ENCODE measurements around the gene MYO1F.
"Not testable (repeated sequence)": the region's sequence is repeated elsewhere in the genome, so short reads cannot be mapped to it uniquely, and the experiment has no call there.

Gene MYO1F

DNA sequence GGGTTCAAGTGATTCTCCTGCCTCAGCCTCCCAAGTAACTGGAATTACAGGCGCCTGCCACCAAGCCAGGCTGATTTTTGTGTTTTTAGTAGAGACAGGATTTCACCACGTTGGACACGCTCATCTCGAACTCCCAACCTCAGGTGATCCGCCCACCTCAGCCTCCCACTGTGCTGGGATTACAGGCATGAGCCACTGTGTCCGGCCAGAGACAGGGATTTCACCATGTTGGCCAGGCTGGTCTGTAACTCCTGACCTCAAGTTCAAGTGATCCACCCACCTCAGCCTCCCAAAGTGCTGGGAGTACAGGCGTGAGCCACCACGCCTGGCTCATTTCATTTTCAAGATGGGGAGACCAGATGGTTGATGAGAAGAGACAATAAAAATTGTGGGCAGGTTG is 12.4 kb downstream of the MYO1F start:
- not testable (repeated sequence) for DNase-seq (ENCODE audit: low read depth, low spot score)

DNA sequence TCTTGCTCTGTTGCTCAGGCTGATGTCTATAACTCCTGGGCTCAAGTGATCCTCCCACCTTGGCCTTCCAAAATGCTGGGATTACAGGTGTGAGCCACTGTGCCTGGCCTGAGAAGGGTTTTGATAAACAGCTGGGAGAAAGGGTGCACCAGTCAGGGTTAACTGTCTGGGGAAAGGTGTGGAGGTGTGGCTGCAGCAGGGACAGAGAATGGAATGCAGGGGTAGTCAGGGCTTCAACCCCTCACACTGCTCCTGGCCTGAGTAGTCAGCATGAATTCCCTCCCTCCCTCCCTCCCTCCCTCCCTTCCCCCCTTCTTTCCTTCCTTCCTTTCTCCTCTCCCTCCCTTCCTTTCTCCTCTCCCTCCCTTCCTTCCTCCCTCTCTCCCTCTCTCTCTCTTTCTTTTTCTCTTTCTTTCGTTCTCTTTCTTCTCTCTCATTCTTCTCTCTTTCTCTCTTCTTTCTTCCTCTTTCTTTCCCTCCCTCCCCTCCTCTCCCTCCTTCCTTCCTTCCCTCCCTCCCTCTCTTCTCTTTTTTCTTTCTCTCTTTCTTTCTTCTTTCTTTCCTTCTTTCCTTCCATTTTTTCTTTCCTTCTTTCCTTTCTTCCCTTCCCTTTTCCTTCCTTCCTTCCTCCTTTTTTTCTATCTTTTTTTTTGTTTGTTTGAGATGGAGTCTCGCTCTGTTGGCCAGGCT is 16.0 kb downstream of the MYO1F start:
- DNase-seq (ENCODE audit: low read depth, low spot score) = no peak

DNA sequence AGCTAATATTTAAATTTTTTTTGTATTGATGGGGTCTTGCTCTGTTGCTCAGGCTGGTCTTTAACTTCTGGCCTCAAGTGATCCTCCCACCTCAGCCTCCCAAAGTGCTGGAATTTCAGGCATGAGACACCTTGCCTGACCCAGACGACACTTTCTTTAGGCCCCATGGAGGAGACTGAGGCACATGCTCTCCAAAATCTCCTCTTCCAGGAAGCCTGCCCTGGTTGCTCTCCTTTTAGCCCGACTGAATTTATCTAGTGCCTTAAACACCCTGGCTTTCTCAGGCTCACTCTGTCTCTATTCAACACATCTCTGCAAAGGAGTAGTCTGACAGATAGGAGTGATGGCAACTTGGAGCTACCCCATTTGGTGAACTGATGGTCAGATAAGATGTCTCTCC is 18.9 kb downstream of the MYO1F start:
- DNase-seq (ENCODE audit: low read depth, low spot score) = no peak

DNA sequence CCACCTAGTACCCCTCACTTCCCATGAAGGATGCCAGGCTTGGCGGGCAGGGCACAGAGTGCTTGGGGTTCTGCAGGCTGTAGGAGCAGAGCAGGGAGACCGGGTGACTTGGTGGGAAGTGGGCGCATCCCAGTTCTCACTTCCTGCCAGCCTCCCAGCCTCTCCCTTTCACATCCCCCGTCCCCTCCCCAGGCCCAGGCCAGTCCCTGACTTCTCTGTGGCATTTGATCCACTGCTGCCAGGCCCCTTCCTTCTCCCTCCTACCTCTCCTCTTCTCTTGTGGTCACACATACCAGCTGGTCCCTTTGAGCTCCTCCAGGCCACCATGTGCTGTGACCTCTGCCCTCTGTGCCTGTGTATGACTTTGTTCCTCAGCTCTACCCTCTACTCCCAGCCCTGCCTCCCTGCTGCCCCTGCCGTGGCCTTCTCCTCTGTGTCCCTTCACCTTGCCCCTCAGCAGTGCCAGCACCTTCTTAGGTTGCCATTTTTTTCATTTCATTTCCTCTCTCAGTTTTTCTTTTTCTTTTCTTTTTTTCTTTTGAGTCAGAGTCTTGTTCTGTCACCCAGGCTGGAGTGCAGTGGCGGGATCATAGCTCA is 19.5 kb downstream of the MYO1F start:
- no peak for DNase-seq (ENCODE audit: low read depth, low spot score)

DNA sequence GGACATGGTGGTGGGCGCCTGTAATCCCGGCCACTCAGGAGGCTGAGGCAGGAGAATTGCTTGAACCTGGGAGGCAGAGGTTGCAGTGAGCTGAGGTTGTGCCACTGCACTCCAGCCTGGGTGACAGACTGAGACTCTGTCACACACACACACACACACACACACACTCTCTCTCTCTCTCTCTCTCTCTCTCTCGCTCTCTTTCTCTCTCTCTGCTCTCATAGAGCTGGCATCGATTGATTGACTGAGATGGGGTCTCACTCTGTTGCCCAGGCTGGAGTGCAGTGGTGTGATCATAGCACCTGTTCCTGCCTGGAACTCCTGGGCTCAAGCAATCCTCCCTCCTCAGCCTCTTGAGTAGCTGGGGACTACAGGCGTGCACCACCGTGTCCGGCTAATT is 23.5 kb downstream of the MYO1F start:
- DNase-seq (ENCODE audit: low read depth, low spot score) = not testable (repeated sequence)

DNA sequence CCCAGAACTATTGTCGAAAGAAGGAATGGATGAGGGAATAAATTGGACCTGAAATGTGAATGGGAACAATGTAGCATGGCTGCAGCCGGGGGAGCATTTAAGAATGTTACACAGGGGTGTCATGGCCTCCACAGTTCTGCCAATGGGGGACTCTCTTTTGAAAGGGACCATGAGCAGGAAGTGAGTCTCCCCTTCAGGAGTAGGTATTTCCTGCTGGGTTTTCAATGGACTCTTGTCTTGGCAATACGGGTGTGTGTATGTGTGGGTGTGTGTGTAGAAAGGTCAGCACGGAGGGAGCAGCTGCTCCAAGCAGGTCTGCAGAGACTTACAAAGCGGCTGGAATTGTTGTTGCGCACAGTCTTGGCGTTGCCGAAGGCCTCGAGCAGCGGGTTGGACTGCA is 24.4 kb downstream of the MYO1F start:
- DNase-seq (ENCODE audit: low read depth, low spot score) = no peak

DNA sequence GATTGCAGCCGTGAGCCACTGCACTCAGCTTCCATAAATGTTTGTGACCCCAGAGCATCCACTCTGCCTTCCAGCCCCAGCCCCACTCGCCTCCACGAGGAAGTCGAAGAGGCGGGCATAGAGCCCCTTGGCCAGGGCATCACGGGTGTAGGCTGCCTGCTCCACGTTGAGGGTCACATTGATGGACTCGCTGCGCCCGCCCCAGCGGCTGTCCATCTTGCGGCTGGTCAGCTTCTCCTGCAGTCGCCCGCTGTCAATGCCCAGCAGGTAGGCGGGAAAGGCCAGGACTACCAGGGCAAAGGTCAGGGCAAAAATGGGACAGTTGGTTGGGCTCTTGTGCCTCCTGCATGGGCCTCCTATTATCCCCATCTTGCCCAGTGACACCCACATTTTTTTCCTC is 27.2 kb downstream of the MYO1F start:
- DNase-seq (ENCODE audit: low read depth, low spot score) = no peak

DNA sequence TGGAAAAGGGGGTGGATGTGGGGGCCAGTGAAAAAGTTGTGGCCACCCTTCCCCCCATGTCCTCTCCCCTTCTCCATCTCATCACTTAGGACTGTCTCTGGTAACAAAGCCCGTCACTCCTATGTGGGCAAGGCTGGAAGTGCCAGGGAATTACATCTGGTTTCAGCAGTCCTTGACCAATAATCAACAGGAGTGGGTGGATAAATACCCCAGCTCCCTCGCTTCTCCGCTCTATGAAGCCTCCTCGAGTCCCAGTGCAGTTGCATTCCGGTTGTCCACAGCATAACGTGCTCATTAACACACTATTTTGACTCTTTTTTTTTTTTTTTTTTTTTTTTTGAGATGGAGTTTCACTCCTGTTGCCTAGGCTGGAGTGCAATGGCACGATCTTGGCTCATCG is 31.5 kb downstream of the MYO1F start:
- DNase-seq (ENCODE audit: low read depth, low spot score) = no peak

DNA sequence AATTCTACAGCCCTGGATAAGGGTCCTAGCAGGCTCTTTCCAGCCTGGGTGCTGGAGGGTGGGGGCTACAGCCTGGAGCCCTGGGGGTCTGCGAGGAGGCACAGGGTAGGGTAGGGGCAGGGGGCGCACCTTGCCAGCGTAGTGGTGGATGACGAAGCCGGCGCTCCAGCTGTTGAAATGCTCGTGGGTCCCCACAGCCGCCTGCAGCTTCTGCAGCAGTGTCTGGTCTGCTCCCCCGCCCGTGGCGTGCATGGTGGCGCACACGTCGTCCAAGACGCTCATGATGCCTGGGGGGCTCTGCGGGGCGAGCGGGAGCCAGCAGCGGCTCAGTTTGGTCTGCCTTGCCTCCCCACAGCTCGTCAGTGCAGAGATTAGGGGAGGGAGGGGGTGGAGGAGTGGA is 33.1 kb downstream of the MYO1F start:
- DNase-seq (ENCODE audit: low read depth, low spot score) = no peak

DNA sequence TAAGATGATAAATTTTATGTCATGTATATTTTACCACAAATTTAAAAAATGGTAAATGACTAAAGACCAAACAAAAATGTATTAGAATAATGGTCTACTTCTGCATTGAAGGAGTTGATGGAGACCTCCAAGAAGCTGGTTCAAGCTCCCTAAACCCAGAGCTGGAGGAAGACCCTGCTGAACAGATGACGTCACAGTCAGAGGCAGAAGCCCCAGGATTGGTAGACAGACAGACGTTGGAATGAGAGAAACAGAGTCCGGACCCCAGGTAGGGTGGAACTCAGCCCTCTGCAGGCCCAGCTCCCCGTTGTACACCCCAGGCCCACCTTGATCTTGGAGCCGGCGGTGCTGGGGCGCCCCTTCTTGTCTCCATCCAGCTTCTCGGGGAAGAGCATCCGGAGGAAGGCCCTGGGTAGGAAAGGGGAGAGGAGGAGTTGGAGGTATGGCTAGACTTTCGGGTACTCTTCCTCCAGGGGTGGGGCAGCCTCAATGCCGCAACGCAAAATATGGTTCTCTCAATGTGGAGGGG is 37.6 kb downstream of the MYO1F start:
- DNase-seq (ENCODE audit: low read depth, low spot score) = no peak

DNA sequence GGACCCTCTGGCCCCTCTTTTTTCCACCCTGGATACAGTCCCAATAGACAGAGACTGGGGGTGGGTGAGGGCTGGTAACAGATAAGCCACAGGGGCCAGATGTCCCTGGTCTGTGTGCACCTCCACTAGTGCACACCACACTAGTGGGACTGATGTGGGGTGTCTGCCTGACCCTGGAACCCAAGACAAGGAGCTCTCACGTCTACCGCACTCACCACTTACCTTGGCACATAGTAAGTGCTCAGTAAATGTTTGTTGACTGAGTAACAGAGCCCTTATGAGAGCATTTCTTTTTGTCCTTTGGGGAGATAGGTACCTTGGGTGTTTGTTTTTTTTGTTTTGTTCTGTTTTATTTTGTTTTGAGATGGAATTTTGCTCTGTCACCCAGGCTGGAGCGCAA is 40.1 kb downstream of the MYO1F start:
- no peak for DNase-seq (ENCODE audit: low read depth, low spot score)

DNA sequence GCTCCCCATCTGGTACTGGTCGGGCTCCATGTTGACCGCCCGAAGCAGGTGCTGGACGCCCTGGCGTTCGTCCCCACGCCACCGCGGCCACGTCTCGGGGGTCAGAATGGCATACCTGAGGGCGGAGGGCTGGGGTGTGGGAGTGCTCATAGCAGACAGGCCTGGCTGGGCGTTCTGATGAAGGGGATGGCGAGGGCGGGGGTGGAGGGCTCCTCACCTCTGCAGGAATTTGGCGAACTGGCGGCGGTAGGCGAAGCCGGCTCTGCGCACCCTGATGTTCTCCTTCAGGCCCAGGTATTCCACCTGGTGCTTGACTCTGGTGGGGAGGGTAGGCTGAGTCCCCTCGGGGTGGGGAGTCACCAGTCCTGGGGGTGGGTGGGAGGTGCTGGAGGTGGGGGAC is 41.0 kb downstream of the MYO1F start:
- no peak for DNase-seq (ENCODE audit: low read depth, low spot score)

DNA sequence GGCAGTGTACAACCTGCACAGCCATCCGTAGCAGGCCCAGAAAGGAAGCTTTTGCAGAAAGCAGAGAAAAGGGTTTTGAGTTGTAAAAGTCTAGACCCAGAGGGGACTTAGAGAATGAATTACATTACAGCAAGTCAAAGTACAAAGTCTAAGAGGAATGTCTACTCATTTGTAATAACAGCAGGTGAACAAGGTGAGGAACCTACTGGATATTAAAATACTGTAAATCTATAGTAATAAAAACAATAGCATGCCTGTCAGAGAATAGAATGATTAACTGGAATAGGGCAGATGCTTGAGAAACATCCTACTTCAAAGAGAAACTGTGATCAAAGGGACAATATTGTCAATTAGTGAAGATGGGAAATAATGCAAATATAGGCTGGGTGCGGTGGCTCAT is 45.0 kb downstream of the MYO1F start:
- no peak for DNase-seq (ENCODE audit: low read depth, low spot score)

DNA sequence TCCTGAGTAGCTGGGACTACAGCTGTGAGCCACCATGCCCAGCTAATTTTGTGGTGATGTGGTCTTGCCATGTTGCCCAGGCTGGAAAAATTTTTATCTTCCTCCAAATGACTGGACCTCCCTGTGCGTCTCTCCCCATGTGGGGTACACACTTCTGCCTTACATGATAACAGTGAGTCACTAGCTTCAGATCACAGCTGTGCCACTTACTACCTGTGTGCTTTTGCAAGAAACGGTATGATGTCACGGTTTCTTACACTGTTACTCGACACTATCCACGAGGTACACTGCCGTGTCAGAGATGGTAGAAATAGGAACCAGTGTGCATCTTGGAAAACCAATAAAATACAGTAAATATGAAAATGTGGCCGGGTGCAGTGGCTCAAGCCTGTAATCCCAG is 45.8 kb downstream of the MYO1F start:
- DNase-seq (ENCODE audit: low read depth, low spot score) = no peak

DNA sequence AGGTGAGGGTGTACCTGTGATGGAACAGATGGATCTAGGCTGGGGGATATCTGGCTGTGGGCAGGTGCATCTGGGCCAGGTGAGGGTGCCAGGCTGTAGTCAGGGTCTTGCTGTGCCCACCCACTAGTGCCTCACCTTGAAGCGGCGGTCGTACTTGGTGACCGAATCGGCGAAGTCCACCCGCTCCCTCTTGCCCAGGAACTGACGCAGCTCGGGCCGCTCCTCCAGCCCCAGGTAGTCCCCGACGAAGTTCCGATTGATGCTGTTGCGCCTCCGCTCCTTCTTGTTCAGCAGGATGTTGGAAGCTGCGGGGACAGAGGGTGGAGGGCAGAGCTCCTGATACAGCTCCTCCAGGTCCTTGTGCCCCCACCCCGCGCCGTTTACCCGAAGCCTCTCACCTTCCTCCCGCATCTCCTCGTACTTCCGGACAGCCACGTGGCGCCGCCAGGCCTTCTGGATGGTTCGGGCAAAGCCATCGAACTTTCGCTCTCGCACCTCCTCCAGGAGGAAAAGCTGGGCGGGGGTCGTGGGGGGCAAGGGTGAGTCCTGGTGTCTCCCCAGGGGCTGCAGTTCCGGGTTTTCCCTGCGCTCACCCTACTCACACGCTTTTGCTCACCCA is 47.1 kb downstream of the MYO1F start:
- DNase-seq (ENCODE audit: low read depth, low spot score) = no peak

DNA sequence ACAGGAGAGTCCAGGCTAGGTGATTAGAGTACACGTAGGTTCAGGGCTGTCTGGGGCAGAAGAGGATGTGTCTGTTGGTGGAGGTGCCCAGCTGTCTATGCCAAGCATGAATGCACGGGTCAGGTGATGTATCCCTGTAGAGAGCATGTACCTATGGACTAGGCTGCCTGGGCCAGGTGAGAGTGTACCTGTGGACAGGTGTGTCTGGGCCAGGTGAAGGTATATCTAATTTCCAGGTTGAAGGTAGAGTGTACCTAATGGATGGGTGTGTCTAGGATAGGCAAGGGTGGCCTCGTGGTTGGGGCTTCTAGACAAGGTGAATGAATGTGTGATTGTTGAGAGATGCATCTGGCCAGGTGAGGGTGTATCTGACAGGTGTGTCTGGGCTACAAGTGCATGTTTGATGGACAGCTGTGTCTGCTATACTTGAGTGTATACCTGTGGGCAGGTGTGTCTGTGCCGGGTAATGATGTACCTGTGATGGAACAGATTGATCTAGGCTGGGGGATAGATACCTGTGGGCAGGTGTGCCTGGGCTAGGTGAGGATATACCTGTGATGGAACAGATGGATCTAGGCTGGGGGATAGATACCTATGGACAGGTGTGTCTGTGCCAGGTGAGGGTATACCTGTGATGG is 47.8 kb downstream of the MYO1F start:
- DNase-seq (ENCODE audit: low read depth, low spot score) = no peak

DNA sequence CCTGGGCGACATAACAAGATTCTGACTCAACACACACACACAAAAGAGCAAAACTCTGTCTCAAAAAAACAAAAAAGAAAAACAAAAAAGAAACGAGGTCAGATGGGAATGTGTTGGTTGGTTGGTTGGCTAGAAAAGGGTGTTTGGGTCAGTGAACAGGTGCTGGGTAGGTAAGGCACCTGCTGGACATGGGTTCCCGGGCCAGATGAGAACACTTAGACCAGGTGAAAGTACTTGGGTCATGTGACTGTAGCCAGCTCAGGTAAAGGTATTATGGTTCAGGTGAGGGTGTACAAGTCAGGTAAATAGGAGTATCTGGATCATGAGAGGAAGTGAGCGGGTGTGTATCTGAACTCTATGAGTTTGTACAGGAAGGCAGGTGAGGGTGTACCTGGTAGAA is 48.7 kb downstream of the MYO1F start:
- no peak for DNase-seq (ENCODE audit: low read depth, low spot score)

DNA sequence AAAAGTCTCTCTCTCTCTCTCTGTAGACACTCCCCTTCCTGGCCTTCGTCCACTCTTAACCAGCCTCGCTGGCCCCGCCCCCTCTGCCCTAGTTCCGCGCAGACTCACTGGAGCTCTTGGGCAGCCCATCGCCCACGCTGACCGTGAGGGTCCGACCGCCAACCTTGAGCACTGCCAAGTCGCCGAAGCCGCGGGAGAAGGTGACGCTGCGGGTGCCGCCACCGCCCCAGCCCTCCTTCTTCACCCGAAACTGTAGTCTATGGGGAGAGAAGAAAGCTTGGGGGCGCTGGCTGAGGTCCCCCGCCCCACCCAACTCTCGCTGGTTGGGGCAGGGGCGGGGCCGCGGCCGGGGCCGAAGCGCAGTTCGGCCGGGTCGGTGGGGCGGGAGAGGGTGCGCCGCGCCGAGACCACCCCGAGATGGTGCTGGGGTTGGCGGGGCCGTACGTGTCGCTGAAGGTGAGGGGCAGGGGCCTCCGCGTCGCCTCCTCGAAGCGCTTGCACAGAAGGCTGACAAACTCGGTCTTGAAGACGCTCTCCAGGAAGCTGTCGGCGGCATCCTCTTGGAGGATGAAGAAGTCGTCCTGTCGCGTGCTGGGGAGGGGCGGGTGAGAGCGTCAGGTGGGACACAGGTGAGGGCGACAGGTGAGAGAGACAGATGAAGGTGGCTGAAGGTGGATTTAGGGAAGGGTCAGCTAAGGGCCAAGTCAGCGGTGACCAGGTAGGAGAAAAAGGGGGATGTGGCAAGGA is 50.7 kb downstream of the MYO1F start:
- DNase-seq (ENCODE audit: low read depth, low spot score) = no peak

DNA sequence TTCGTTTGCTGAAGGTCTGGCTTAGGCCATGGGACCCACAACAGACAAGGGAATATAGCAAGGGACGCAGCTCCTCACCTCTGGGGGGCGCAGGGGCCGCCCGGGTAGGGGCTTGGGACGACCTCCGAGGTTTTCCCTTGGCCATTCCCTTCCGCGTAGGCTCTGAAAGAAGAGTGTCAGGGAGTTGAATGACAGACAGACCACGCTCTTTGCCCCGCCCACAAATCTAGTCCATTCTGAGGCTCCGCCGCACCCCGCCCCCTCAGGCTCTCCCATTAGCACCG is 51.9 kb downstream of the MYO1F start:
- DNase-seq (ENCODE audit: low read depth, low spot score) = no peak

DNA sequence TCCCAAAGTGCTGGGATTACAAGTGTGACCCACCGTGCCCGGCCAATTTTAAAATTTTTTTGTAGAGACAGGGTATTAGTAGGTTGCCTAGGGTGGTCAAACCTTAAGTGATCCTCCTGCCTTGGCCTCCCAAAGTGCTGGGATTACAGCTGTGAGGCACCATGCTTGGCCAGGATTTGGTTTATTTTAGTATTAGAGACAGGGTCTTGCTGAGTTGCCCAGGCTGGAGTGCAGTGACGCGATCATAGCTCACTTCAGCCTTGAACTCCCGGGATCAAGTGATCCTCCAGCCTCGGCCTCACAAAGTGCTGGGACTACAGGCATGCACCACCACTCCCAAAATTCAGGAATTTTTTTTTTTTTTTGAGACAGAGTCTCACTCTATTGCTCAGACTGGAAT is 57.9 kb downstream of the MYO1F start:
- no peak for DNase-seq (ENCODE audit: low read depth, low spot score)

DNA sequence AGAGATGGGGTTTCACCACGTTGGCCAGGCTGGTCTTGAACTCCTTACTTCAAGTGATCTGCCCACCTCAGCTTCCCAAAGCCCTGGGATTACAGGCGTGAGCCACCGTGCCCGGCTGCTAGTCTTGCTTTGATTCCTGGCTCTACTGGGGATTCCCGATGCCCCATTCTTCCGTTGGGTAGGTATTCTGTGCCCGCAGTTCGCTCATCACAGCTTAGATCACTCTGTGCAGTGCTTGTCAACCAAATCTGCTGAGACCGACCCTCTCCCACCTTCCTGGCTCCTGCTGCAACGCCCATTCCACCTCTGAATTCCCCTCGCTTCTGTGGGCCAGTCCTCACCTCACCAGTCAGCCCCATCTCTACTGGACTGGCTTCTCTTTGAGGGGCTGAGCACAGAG is 58.7 kb downstream of the MYO1F start:
- no peak for DNase-seq (ENCODE audit: low read depth, low spot score)

Measured in activated CD4-positive, CD25-positive, alpha-beta regulatory T cell treated with anti-CD3 and anti-CD28 coated beads, Interleukin-2, amount 50 U/mL, for 16 hours (primary cell).